Breast epithelium (tissue), 3 donors: ENCODE measurements around the gene ZNF133.

Experiments used
- POLR2AphosphoS5 ChIP-seq, 3 donors: sonication (generic); formaldehyde crosslinking; IDR thresholded peaks; one replicate each; pipeline ENCODE4 v1.6.1; 2017; ENCODE audit warnings: antibody characterized with exemption in 3 of 3
- TF ChIP-seq, protein P1 (sequence below), 3 donors: fragments of 450-650 bp; IDR thresholded peaks; one replicate each; pipeline ENCODE4 v1.5.1; 2016 to 2017; ENCODE audit warnings: antibody characterized with exemption in 3 of 3, mild to moderate bottlenecking in 3 of 3, moderate library complexity in 3 of 3

DNA sequence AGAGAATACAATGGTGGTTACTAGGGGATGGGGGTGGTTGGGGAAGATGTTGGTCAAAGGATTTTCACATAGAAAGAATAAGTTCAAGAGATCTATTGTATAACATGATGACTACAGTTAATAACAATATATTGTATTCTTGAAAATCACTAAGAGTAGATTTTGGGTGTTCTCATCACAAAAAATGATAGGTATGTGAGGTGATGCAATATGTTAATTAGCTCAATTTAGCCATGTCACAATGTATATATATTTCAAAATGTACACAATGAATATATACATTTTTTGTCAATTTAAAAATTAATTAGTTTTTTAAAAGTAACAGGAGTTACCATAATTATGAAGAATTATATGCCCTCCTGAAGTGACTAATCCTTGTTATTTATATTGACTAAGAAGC, 22.3 kb downstream of the ZNF133 start:
- no peak for TF ChIP-seq POLR2AphosphoS5 (IDR thresholded peaks at IDR 0.05)
- TF ChIP-seq, protein P1, sequence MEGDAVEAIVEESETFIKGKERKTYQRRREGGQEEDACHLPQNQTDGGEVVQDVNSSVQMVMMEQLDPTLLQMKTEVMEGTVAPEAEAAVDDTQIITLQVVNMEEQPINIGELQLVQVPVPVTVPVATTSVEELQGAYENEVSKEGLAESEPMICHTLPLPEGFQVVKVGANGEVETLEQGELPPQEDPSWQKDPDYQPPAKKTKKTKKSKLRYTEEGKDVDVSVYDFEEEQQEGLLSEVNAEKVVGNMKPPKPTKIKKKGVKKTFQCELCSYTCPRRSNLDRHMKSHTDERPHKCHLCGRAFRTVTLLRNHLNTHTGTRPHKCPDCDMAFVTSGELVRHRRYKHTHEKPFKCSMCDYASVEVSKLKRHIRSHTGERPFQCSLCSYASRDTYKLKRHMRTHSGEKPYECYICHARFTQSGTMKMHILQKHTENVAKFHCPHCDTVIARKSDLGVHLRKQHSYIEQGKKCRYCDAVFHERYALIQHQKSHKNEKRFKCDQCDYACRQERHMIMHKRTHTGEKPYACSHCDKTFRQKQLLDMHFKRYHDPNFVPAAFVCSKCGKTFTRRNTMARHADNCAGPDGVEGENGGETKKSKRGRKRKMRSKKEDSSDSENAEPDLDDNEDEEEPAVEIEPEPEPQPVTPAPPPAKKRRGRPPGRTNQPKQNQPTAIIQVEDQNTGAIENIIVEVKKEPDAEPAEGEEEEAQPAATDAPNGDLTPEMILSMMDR (IDR thresholded peaks at IDR 0.05): no peak
